C4-2B (cell line): Measurements from ENCODE around the gene TMED1.

Source experiments
- H3K27ac ChIP-seq: fragments of 450-650 bp; 2 replicates; pipeline ENCODE4 v1.5.1; 2017
- CTCF ChIP-seq: fragments of 450-650 bp; conservative IDR thresholded peaks from 2 replicates; pipeline ENCODE4 v1.5.1; 2017; ENCODE audit warnings: mild to moderate bottlenecking
- ZFX ChIP-seq: fragments of 450-650 bp; IDR thresholded peaks from 2 replicates; pipeline ENCODE4 v1.6.1; 2017

TMED1 gene

GRCh38 chr19:10784257-10784656 lies 51.8 kb downstream of the TMED1 start:
- H3K27ac ChIP-seq, result no peak overlapping the region
- TF ChIP-seq CTCF (no peak), ZFX (no peak)

GRCh38 chr19:10782795-10783194 lies 53.2 kb downstream of the TMED1 start:
- TF ChIP-seq CTCF (no peak), ZFX (no peak)
- no peak overlapping the region for H3K27ac ChIP-seq
